Measurements from ENCODE around the gene DPH6.
"Not testable (repeated sequence)": the region's sequence is repeated elsewhere in the genome, so short reads cannot be mapped to it uniquely, and the experiment has no call there.

DPH6 gene

GRCh38 chr15:35437157-35437556 lies 108.8 kb downstream of the DPH6 start:
- DNase-seq (ENCODE audit: low read depth in 2 of 2): no peak

GRCh38 chr15:35436422-35436821 lies 109.5 kb downstream of the DPH6 start:
- no peak for DNase-seq (ENCODE audit: low read depth in 2 of 2)

GRCh38 chr15:35431281-35431680 lies 114.7 kb downstream of the DPH6 start:
- no peak for DNase-seq (ENCODE audit: low read depth in 2 of 2)

GRCh38 chr15:35430301-35430700 lies 115.7 kb downstream of the DPH6 start:
- DNase-seq (ENCODE audit: low read depth in 2 of 2): no peak

GRCh38 chr15:35427496-35427895 lies 118.5 kb downstream of the DPH6 start:
- DNase-seq (ENCODE audit: low read depth in 2 of 2): no peak

GRCh38 chr15:35427091-35427490 lies 118.9 kb downstream of the DPH6 start:
- DNase-seq (ENCODE audit: low read depth in 2 of 2): no peak

- DNase-seq (ENCODE audit: low read depth in 2 of 2): no peak
These were observed 135.2 kb downstream of the DPH6 start for GRCh38 chr15:35410775-35411174.

GRCh38 chr15:35399901-35400300 lies 146.1 kb downstream of the DPH6 start:
- DNase-seq (ENCODE audit: low read depth in 2 of 2): no peak

- DNase-seq (ENCODE audit: low read depth in 2 of 2): no peak
These were observed 148.9 kb downstream of the DPH6 start for GRCh38 chr15:35397027-35397426.

GRCh38 chr15:35394416-35394815 lies 151.5 kb downstream of the DPH6 start:
- no peak for DNase-seq (ENCODE audit: low read depth in 2 of 2)

GRCh38 chr15:35393398-35393797 lies 152.6 kb downstream of the DPH6 start:
- no peak for DNase-seq (ENCODE audit: low read depth in 2 of 2)

GRCh38 chr15:35391408-35391984 lies 154.5 kb downstream of the DPH6 start:
- DNase-seq (ENCODE audit: low read depth in 2 of 2): not testable (repeated sequence)

- DNase-seq (ENCODE audit: low read depth in 2 of 2): no peak
These were observed 162.5 kb downstream of the DPH6 start for GRCh38 chr15:35383506-35383905.

GRCh38 chr15:35381328-35381727 lies 164.6 kb downstream of the DPH6 start:
- no peak for DNase-seq (ENCODE audit: low read depth in 2 of 2)

- DNase-seq (ENCODE audit: low read depth in 2 of 2): no peak
These were observed 166.0 kb downstream of the DPH6 start for GRCh38 chr15:35379972-35380371.

- DNase-seq (ENCODE audit: low read depth in 2 of 2): not testable (repeated sequence)
These were observed 167.5 kb downstream of the DPH6 start for GRCh38 chr15:35378454-35378853.

GRCh38 chr15:35376707-35377106 lies 169.3 kb downstream of the DPH6 start:
- DNase-seq (ENCODE audit: low read depth in 2 of 2): no peak

GRCh38 chr15:35374661-35375060 lies 171.3 kb downstream of the DPH6 start:
- no peak for DNase-seq (ENCODE audit: low read depth in 2 of 2)

GRCh38 chr15:35362195-35362829 lies 183.7 kb downstream of the DPH6 start:
- DNase-seq (ENCODE audit: low read depth in 2 of 2): no peak

GRCh38 chr15:35358824-35359223 lies 187.1 kb downstream of the DPH6 start:
- no peak for DNase-seq (ENCODE audit: low read depth in 2 of 2)

GRCh38 chr15:35351059-35351458 lies 194.9 kb downstream of the DPH6 start:
- DNase-seq (ENCODE audit: low read depth in 2 of 2): no peak

- no peak for DNase-seq (ENCODE audit: low read depth in 2 of 2)
These were observed 196.0 kb downstream of the DPH6 start for GRCh38 chr15:35349916-35350315.

- DNase-seq (ENCODE audit: low read depth in 2 of 2): no peak
These were observed 215.0 kb downstream of the DPH6 start for GRCh38 chr15:35330916-35331315.

Measured in stimulated activated CD4-positive, alpha-beta T cell treated with anti-CD3 and anti-CD28 coated beads, Interleukin-12 subunit alpha, Interleukin-12 subunit beta, amount 100 ng/mL, for 24 hours (primary cell).